SW 1271 (cell line): Measurements from ENCODE around the gene CD28.
"Not testable (repeated sequence)": the region's sequence is repeated elsewhere in the genome, so short reads cannot be mapped to it uniquely, and the experiment has no call there.

Source experiments
- DNase-seq, 2 experiments: peaks; one replicate each; lab custom pipeline; 2025; lab: John Stamatoyannopoulos, UW

Gene CD28

DNA sequence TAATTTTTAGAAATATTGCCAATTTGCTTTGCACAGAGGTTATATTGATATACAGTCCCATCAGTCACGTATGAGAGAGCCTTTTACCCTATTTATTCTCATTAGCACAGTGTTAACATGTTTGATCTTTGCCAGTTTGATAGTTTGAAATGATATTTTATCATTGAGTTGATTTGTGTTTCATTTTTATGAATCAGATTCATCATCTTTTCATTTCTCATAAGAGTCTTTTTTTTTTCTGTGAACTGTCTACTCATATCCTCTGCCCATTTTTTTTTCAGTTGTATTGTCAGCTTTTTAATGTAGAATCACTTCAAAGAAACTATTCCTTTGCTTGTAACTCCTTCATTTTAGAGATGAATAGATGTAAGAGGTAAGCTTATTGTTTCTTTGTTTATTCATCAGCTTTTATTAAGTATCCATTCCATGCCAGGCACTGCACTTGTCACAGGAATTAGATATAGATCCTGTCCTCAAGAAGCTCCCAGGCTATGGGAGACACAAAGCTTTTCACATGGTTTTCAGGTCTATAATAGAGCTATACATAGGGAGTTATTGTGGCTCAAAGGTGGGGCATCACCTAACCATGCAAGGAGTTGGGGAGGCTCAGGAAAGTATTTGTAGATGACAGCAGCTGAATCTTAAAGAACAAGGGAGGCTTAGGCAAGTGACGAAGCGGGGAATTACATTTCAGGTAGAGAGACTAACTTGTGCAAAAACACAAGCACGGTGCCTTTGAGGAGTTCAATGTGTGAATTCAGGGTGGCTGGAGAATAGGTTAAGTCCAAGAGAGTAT, 42.1 kb downstream of the CD28 start:
- DNase-seq, result no peak

DNA sequence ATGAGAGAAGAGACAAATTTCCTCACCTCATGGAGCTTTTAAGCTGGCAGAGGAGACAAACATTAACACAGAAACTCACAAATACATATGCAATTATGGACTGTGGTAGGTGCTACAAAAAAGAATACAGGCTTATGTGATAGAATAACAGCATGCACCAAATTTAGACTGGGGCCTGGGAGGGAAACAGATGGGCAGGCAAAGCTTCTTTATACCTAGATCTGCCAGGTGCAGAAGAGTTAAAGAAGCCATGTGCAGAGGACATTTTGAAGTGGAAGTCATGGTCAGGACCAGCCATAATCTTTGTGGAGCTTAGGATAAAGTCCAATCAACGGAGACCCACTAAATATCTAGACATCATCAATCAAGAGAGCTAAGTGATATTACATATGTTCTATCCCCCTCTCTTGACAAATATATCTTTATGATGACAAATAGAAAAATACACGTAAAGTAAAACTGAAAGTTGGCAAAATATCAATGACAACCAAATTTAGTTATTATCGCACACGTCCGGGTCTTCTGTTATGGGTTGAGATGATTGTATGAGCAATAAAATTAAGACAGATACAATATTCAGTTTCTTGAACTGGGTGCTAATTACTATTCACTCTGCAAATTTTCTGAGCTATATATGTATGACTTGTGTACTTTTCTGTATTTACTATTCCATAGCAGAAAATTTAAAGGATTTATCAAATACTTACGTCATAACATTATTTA, 44.1 kb downstream of the CD28 start:
- DNase-seq, result no peak

DNA sequence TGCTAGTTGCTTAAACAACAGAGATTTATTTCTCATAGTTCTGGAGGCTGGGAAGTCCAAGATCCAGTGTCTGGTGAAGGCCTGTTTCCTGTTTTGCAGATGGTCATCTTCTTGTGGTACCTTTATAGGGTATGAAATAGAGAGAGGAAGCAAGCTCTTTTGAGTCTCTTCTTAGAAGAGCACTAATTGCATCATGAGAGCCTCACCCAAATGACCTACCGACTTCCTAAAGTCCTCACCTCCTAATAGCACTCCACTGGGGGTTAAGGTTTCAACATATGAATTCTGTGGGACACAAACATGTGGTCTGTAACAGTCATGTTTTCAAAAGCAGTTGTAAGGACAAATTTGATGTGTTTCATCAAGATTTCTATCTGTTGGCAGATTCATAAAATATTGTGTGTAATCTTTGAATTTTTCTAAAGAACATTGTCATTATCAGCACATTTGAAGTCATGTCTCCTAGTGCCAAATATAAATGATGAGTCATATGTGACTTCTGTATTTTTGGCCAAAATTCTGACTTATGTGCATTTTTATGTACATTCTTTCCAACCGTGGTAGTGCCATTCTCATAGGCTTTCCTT, 45.3 kb downstream of the CD28 start:
- DNase-seq, result no peak

DNA sequence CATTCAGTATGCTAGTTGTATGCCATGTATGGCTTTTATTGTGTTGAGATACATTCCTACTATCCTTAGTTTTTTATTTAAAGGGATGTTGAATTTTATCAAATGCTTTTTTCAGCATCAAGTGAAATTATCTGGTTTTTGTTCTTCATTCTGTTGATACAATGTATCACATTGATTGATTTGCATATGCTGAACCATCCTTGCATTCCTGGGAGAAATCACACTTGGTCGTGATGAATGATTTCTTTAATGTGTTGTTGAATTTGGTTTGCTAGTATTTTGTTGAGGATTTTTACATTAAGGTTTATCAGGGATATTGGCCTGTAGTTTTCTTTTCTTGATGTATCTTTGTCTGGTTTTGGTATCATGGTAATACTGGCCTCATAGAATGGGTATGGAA, 49.7 kb downstream of the CD28 start:
- DNase-seq, result no peak

DNA sequence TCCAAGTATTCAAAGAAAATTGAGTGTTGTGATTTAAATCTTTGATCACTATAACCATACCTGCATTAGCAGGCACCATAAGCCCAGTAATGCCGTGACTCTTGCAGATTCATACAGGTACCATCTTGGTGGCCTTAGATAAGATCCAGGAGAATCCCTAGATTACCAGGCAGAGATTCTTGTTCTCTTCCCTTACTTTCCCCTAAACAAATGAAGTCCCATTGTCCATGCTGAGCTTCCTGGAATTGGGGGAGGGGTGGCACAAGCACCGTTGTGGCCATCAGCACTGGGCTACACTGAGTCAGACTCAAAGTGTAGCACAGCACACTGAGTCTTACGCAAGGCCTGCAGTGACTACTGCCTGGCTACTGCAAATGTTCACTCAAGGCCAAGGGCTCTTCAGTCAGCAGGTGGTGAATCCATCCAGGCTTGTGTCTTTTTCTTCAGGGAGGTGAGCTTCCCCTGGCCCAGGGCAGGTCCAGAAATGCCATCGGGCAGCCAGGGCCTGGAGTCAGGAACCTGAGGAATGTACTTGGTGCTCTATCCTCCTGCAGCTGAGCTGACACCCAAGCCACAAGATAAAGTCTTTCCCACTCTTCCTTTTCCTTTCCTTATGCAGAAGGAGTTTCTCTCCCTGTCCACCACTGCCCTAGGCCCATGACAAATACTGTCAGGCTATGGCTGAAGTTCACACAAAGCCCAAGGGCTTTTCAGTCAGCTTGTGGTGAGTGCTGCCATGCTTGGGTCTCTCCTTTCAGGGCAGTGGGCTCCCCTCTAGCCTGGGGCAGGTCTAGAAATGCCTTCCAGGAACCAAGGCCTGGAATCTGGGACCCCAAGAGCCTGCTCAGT, 52.6 kb downstream of the CD28 start:
- no peak for DNase-seq

- peak in 1 of 2 experiments; percentile 34 for DNase-seq
These were observed 53.4 kb downstream of the CD28 start for GRCh38 chr2:203759690-203760365.

DNA sequence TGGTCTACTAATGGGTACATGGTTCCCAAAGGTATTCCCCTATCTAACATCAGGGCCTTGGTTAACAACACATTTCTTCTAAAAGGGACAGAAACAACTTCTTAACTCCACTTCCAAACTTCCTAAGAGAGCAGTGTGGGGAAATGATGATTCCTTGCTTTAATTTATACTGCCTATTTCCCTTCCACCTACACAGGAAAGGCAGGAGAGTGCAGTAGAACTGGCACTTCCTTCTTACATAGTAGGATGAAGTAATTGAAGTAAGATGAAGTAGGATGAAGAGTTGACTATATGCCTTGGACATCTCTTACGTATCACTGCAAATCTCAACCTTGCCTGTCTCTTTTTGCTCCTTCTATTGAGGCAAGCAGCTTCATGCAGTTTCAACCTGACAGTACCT, 54.7 kb downstream of the CD28 start:
- DNase-seq, result no peak

DNA sequence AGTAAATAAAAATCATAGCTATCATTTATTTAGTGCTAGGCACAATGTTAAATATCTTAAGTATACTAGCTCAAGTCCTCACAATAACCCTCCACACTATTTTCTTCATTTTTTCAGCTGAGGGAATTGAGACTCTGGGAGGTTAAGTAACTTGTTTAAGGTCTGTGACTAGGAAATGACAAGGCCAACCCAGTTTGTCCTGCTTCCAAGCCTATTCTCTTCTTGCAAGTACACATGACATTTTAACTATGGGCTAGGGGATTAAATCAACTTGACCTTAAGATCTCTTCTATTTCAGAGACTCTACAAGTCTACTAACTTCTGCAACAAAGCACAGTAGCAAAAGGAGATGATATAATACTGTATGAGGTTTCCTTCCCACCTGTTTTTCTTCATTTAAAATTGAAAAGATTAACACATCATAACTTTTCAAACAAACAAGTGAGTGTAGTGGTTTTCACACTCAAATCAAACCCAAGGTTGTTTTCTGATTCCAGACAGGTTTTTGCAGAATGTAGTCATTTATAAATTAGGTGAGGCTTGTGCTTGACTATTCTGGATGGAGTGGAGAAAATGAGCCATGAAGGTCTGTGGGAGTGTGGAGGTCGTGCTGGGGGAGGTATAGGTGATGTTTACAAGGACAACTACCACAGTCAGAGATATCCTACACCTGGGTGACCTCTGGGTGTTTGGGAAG, 57.0 kb downstream of the CD28 start:
- DNase-seq, result no peak

DNA sequence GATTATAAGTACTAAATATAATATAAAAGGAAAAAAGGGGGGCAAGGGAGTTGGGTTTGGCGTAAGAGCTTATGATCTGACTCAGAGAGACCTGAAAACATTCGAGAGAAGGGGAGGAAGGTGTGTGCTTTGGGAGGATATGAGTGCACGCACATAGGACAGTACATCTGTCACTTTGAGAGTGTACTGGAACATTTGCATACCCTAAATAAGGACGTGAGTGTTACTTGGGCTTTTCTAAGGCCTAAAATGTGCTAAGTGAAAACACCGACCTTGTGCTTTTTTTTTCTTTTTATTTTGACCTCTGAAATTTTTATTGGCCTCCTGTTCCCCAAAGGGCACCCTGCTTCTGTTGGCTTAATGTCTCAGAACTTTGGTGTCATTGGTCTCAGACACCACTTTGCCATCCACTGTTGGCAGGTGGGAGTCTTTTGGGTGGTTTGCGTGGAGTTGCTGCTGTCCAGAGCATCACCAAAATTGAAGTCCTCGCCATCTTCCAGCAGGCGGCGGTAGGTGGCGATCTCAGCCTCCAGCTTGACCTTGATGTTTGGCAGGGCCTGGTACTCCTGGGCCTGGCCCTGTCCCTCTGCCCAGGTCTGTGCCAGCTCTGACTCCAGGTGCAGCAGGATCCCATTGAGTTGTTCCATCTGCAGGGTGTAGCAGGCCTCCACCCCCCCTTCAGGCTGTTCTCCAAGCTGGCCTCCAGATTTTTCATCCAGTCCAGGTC, 57.7 kb downstream of the CD28 start:
- no peak for DNase-seq

- DNase-seq, result no peak
These were observed 66.2 kb downstream of the CD28 start for GRCh38 chr2:203772456-203773165.

GRCh38 chr2:203774760-203775159, 68.3 kb downstream of the CD28 start:
- DNase-seq, result no peak

- no peak for DNase-seq
These were observed 69.2 kb downstream of the CD28 start for GRCh38 chr2:203775684-203776083.

- DNase-seq, result no peak
These were observed 70.6 kb downstream of the CD28 start for GRCh38 chr2:203777030-203777429.

- not testable (repeated sequence) for DNase-seq
These were observed 73.1 kb downstream of the CD28 start for GRCh38 chr2:203779477-203780073.

DNA sequence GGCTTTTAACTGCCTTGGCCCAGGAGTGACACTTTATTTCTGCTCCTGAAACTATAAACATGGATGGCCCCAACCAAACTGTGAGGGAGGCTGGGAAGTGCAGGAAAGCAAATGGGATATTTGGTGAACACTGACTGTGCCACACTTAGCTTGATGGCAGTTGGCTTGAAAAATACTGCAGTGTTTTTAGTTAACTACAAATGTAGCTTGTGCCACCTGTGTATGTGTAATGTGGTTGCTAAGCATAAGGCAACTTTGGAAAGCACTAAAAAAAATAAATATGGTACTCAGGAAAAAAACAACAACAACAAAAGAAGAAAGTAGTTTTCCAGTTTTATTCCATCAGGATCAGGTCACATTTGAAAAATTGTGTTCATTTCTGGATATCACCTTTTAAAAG, 73.8 kb downstream of the CD28 start:
- DNase-seq, result no peak

DNA sequence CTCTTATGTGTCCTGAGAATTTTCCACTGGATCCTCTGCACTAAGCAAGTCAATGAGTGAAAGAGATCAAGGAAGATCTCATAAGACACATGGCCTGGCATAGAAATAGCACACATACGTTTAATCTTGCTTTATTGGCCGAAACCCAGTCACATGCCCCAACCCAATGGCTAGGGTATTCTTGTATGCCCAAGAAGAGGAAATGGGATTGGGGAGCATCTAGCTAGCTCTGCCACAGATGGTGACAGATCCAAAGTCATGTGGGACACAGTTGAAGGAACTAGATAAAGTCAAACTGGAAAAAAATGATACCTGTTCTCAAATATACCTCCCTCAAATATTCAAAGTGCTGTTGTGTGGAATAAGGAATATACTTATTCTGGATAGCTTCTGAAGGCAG, 74.7 kb downstream of the CD28 start:
- no peak for DNase-seq

- peak; percentile 13 to 69 for DNase-seq
These were observed 76.0 kb downstream of the CD28 start for GRCh38 chr2:203782262-203782976.

- DNase-seq, result no peak
These were observed 77.2 kb downstream of the CD28 start for GRCh38 chr2:203783496-203784203.
